ENCODE data around the gene ERICH3. TPM values are rescaled to one million over a fixed set of nuclear protein-coding genes. Genes with fewer than 3 reads are reported as not detected.

Gene ERICH3
- polyA plus RNA-seq, 1 donor (not counting 4 experiments of a cell fraction or from before 2014, with no cell fraction given), result not detected

GRCh38 chr1:74684301-74684700, 10.7 kb upstream of the ERICH3 start:
- dilution Hi-C loops (cut with MboI; ENCODE audit: extremely low pct_ligation_motif_present, low sequenced_read_pairs), result no loop called here
- H3K79me2 ChIP-seq (ENCODE audit: control insufficient read depth, insufficient read depth, low read length), result no peaks in the 10 kb centered on the region

DNA sequence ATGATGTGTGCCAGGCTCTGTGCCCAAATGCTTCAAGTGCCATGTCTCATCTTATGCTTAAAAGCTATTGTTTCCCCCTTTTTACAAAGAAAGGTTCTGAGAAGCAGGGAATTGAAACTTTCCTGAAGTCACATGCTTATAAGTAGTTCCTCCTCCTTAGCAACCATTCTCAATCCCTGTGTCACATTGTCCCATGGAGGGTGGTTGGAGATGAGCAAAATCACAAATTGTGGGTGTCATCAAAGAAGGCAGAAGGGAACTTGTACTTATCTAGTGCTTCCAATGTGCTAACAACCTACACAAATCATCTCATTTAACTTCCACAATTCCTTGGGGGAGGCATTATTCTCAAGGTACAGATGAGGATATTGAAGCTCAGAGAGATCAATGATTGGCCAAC, 10.1 kb upstream of the ERICH3 start:
- Histone ChIP-seq H3K79me2 (ENCODE audit: control insufficient read depth, insufficient read depth, low read length) (no peaks in the 10 kb centered on the region), H3K4me3 (ENCODE audit: control insufficient read depth in 2 of 3, extremely low read depth in 1 of 3, insufficient read depth in 2 of 3, low read depth in 1 of 3, low read length in 3 of 3) (no peak overlapping the region), H3K9me3 (ENCODE audit: control insufficient read depth, low read depth, low read length) (no peaks in the 10 kb centered on the region), H3K9ac (ENCODE audit: control insufficient read depth, extremely low read depth, insufficient read depth, low read length) (no peak overlapping the region), H3K27me3 (ENCODE audit: control insufficient read depth, extremely low read depth, insufficient read depth, low read length) (no peaks in the 10 kb centered on the region), H3K36me3 (ENCODE audit: control insufficient read depth in 2 of 2, extremely low read depth in 1 of 2, insufficient read depth in 2 of 2, low read length in 2 of 2) (no peaks in the 10 kb centered on the region), H3K9me1 (ENCODE audit: control insufficient read depth, extremely low read depth, insufficient read depth, low read length) (no peaks in the 10 kb centered on the region), H2AFZ (ENCODE audit: control insufficient read depth, low read length) (no peak overlapping the region), H3K4me1 (ENCODE audit: control insufficient read depth, extremely low read depth, insufficient read depth, low read length) (no peaks in the 10 kb centered on the region), H3K4me2 (ENCODE audit: control insufficient read depth, extremely low read depth, insufficient read depth, low read depth, low read length) (no peak overlapping the region), H3K27ac (ENCODE audit: control insufficient read depth, insufficient read depth, low read length) (no peak overlapping the region), H4K20me1 (ENCODE audit: control insufficient read depth, extremely low read depth, insufficient read depth, low read length) (no peaks in the 10 kb centered on the region)
- TF ChIP-seq CTCF (optimal IDR thresholded peaks at IDR 0.05 in 1 of 3, IDR thresholded peaks at IDR 0.05 in 1 of 3, conservative IDR thresholded peaks at IDR 0.05 in 1 of 3; ENCODE audit: extremely low read depth in 1 of 3, insufficient read depth in 2 of 3, low read length in 3 of 3) (no peak), EZH2 (IDR thresholded peaks at IDR 0.05; ENCODE audit: low read length) (no peak)
- DNase-seq (ENCODE audit: low read depth, low spot score) (no peak), FAIRE-seq (no peak)
- dilution Hi-C loops (cut with MboI; ENCODE audit: extremely low pct_ligation_motif_present, low sequenced_read_pairs), result no loop called here

More at GRCh38 chr1:74684301-74684700, 10.7 kb upstream of the ERICH3 start:
- H3K4me3 ChIP-seq (ENCODE audit: control insufficient read depth in 2 of 3, extremely low read depth in 1 of 3, insufficient read depth in 2 of 3, low read depth in 1 of 3, low read length in 3 of 3), result no peak overlapping the region
- FAIRE-seq (no peak), DNase-seq (ENCODE audit: low read depth, low spot score) (no peak)
- H3K9ac ChIP-seq (ENCODE audit: control insufficient read depth, extremely low read depth, insufficient read depth, low read length), result no peak overlapping the region
- no peaks in the 10 kb centered on the region for H3K27me3 ChIP-seq (ENCODE audit: control insufficient read depth, extremely low read depth, insufficient read depth, low read length)
- no peak overlapping the region for H3K4me2 ChIP-seq (ENCODE audit: control insufficient read depth, extremely low read depth, insufficient read depth, low read depth, low read length)
- no peak for TF ChIP-seq CTCF (optimal IDR thresholded peaks at IDR 0.05 in 1 of 3, IDR thresholded peaks at IDR 0.05 in 1 of 3, conservative IDR thresholded peaks at IDR 0.05 in 1 of 3; ENCODE audit: extremely low read depth in 1 of 3, insufficient read depth in 2 of 3, low read length in 3 of 3)
- TF ChIP-seq EZH2 (IDR thresholded peaks at IDR 0.05; ENCODE audit: low read length), result no peak
- H4K20me1 ChIP-seq (ENCODE audit: control insufficient read depth, extremely low read depth, insufficient read depth, low read length), result no peaks in the 10 kb centered on the region
- H3K27ac ChIP-seq (ENCODE audit: control insufficient read depth, insufficient read depth, low read length), result no peak overlapping the region
- no peaks in the 10 kb centered on the region for H3K36me3 ChIP-seq (ENCODE audit: control insufficient read depth in 2 of 2, extremely low read depth in 1 of 2, insufficient read depth in 2 of 2, low read length in 2 of 2)
- no peaks in the 10 kb centered on the region for H3K9me3 ChIP-seq (ENCODE audit: control insufficient read depth, low read depth, low read length)
- no peaks in the 10 kb centered on the region for H3K4me1 ChIP-seq (ENCODE audit: control insufficient read depth, extremely low read depth, insufficient read depth, low read length)
- no peaks in the 10 kb centered on the region for H3K9me1 ChIP-seq (ENCODE audit: control insufficient read depth, extremely low read depth, insufficient read depth, low read length)
- no peak overlapping the region for H2AFZ ChIP-seq (ENCODE audit: control insufficient read depth, low read length)

Data from keratinocyte (primary cell).